ENCODE data around the gene CFTR. TPM values are rescaled to one million over a fixed set of nuclear protein-coding genes. Genes with fewer than 3 reads are reported as not detected.

CFTR gene
- total RNA-seq, 1 experiment from 2014 or later = not detected

DNA sequence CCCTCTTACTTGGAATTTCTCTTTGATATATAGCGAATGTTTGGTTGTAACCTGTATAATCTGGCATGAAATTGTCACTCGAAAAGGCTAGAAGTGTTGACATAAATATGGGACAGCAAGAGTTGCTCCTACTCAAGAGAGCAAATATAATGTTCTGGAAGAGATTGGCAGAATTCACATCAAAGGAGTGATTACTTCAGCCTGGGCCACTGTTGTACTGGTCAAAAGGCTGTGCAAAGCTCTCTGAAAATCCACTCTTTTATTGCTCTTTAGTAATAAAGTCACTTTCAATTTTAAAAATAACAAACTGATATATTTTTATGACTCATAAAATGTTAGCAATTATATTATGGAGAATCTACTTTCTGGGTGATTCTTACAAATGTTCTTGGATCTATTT, 58.2 kb downstream of the CFTR start:
- H3K4me2 ChIP-seq = no peak overlapping the region
- no peaks in the 10 kb centered on the region for H3K79me2 ChIP-seq (ENCODE audit: low read depth)
- H4K20me1 ChIP-seq (ENCODE audit: insufficient read depth) = no peaks in the 10 kb centered on the region
- no peaks in the 10 kb centered on the region for H3F3A ChIP-seq (ENCODE audit: insufficient read depth, low read depth)
- H3K27me3 ChIP-seq (ENCODE audit: insufficient read depth, low read depth) = no peaks in the 10 kb centered on the region
- no peaks in the 10 kb centered on the region for H3K9me3 ChIP-seq (ENCODE audit: insufficient read depth, low read depth)
- no peak for TF ChIP-seq EZH2 (IDR thresholded peaks at IDR 0.05; ENCODE audit: low read depth)
- TF ChIP-seq, protein P1, sequence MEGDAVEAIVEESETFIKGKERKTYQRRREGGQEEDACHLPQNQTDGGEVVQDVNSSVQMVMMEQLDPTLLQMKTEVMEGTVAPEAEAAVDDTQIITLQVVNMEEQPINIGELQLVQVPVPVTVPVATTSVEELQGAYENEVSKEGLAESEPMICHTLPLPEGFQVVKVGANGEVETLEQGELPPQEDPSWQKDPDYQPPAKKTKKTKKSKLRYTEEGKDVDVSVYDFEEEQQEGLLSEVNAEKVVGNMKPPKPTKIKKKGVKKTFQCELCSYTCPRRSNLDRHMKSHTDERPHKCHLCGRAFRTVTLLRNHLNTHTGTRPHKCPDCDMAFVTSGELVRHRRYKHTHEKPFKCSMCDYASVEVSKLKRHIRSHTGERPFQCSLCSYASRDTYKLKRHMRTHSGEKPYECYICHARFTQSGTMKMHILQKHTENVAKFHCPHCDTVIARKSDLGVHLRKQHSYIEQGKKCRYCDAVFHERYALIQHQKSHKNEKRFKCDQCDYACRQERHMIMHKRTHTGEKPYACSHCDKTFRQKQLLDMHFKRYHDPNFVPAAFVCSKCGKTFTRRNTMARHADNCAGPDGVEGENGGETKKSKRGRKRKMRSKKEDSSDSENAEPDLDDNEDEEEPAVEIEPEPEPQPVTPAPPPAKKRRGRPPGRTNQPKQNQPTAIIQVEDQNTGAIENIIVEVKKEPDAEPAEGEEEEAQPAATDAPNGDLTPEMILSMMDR (conservative IDR thresholded peaks at IDR 0.05) = no peak
- H2AFZ ChIP-seq = no peak overlapping the region
- no TSS peak for BruUV-seq (replicated peaks)
- no peak overlapping the region for H3K4me3 ChIP-seq
- DNase-seq = no peak
- POLR2A ChIA-PET (ENCODE audit: unreplicated experiment) = no interaction called here
- H3K36me3 ChIP-seq (ENCODE audit: low read depth) = no peaks in the 10 kb centered on the region
- no peaks in the 10 kb centered on the region for H3K4me1 ChIP-seq (replicated peaks; ENCODE audit: insufficient read depth)
- intact Hi-C loops (cut with micrococcal nuclease; ENCODE audit: unreplicated experiment) = no loop called here
- CTCF ChIA-PET = no interaction called here
- no peaks in the 10 kb centered on the region for H3K9me2 ChIP-seq (ENCODE audit: insufficient read depth)
- no peak overlapping the region for H3K27ac ChIP-seq

DNA sequence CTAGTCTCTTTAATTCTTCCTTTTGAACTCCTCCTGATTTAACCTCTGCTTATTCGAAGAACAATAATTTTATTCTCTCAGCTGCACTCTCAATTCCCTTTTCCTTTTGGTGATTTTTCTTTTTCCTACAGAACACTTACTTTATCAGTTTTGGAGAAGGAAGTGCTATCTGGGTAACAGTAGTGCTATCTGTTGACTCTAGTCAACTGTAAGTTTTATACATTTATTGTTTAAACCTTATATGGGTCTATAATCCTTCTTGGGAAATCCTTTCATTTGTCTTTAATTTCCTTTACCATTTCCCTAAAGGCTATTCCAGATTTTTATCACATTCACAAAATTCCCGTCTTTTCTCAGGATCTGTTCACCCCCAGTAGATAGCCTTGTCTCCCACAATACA, 64.2 kb downstream of the CFTR start:
- ChIA-PET POLR2A (ENCODE audit: unreplicated experiment) (no interaction called here), CTCF (no interaction called here)
- Histone ChIP-seq H3K4me3 (no peak overlapping the region), H3K4me2 (no peak overlapping the region), H3F3A (ENCODE audit: insufficient read depth, low read depth) (no peaks in the 10 kb centered on the region), H3K79me2 (ENCODE audit: low read depth) (no peaks in the 10 kb centered on the region), H4K20me1 (ENCODE audit: insufficient read depth) (no peaks in the 10 kb centered on the region), H3K27me3 (ENCODE audit: insufficient read depth, low read depth) (no peaks in the 10 kb centered on the region), H3K9me3 (ENCODE audit: insufficient read depth, low read depth) (no peaks in the 10 kb centered on the region), H2AFZ (peak overlapping the region; percentile 43; the same call in 1 of the 2 replicates), H3K36me3 (ENCODE audit: low read depth) (no peaks in the 10 kb centered on the region), H3K4me1 (replicated peaks; ENCODE audit: insufficient read depth) (no peaks in the 10 kb centered on the region), H3K27ac (no peak overlapping the region), H3K9me2 (ENCODE audit: insufficient read depth) (no peaks in the 10 kb centered on the region)
- TF ChIP-seq EZH2 (IDR thresholded peaks at IDR 0.05; ENCODE audit: low read depth) = no peak
- TF ChIP-seq, protein P1 (conservative IDR thresholded peaks at IDR 0.05) = no peak
- intact Hi-C loops (cut with micrococcal nuclease; ENCODE audit: unreplicated experiment) = no loop called here
- DNase-seq = no peak
- BruUV-seq (replicated peaks) = no TSS peak

DNA sequence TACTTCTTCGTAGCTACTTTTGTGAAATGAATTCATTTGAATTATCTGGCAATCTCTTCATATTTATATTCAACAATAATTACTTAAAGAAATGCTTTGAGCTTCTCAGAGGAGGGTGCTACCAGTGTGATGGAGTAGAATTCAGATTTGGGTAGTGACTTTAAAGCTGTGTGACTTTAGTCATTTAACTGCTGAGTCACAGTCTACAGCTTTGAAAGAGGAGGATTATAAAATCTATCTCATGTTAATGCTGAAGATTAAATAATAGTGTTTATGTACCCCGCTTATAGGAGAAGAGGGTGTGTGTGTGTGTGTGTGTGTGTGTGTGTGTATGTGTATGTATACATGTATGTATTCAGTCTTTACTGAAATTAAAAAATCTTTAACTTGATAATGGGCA, 68.2 kb downstream of the CFTR start:
- H3K4me1 ChIP-seq (replicated peaks; ENCODE audit: insufficient read depth) = no peaks in the 10 kb centered on the region
- no peak for DNase-seq
- no peaks in the 10 kb centered on the region for H3K9me3 ChIP-seq (ENCODE audit: insufficient read depth, low read depth)
- H3K4me2 ChIP-seq = no peak overlapping the region
- H3K27ac ChIP-seq = no peak overlapping the region
- intact Hi-C loops (cut with micrococcal nuclease; ENCODE audit: unreplicated experiment) = no loop called here
- ChIA-PET POLR2A (ENCODE audit: unreplicated experiment) (no interaction called here), CTCF (interaction anchor here (0.6 kb wide), 1 partner anchor 112 kb away, joined by 7 read pairs; no protein-coding TSS in a partner anchor)
- no peaks in the 10 kb centered on the region for H3K27me3 ChIP-seq (ENCODE audit: insufficient read depth, low read depth)
- H3K9me2 ChIP-seq (ENCODE audit: insufficient read depth) = no peaks in the 10 kb centered on the region
- TF ChIP-seq EZH2 (IDR thresholded peaks at IDR 0.05; ENCODE audit: low read depth) = no peak
- TF ChIP-seq, protein P1 (conservative IDR thresholded peaks at IDR 0.05) = no peak
- no peak overlapping the region for H2AFZ ChIP-seq
- H3K36me3 ChIP-seq (ENCODE audit: low read depth) = no peaks in the 10 kb centered on the region
- H3K79me2 ChIP-seq (ENCODE audit: low read depth) = no peaks in the 10 kb centered on the region
- H3F3A ChIP-seq (ENCODE audit: insufficient read depth, low read depth) = no peaks in the 10 kb centered on the region
- H4K20me1 ChIP-seq (ENCODE audit: insufficient read depth) = no peaks in the 10 kb centered on the region
- no peak overlapping the region for H3K4me3 ChIP-seq
- BruUV-seq (replicated peaks) = no TSS peak

All from PC-9 (cell line).